ENCODE measurements around the gene DAPK2.

DAPK2 gene

DNA sequence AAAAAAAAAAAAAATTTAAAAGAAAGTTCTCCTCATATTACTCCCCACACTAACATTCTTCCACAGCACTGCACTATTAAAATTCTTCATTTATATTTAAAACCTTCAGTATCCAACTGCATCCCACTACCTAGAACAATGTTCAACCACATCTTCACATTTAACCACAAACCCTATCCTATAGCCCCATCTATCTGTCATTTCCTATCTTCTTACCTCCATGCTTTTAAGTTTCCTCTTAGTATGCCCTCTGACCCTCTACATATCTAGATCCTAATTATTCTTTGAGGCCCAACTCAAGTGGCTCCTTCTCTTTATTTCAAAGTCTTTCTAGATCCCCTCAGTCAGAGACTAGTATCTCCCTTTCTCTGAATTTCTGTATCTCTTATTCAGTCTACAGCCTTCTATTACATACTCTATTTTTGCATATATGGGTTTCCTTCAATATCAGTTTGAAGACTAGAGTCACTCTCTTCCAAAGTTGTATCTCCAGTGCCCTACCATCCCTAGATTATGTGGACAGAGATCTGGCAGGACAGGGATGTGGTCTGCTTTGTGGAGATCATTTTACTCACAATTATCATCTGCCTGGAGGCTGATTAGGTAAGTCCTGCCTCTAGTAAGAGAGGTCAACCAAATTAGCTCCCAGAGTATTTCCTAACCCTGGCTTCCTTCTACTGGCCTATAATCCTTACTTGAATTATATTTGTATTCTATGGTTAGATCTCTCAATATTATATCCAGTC lies 46.0 kb upstream of the DAPK2 start:
- Histone ChIP-seq H4K12ac (ENCODE audit: low read depth, low read length) (no peak overlapping the region), H4K91ac (ENCODE audit: low read depth, low read length) (no peak overlapping the region), H3K36me3 (ENCODE audit: control insufficient read depth in 1 of 2, insufficient read depth in 2 of 2, low read length in 2 of 2) (peaks cover 1 to 5% of the 10 kb centered on the region in 2 experiments), H3K18ac (ENCODE audit: low read length) (no peak overlapping the region), H3K4ac (ENCODE audit: low read depth, low read length) (no peak overlapping the region), H3K4me2 (ENCODE audit: low read length) (no peak overlapping the region), H3K79me2 (ENCODE audit: control insufficient read depth, insufficient read depth, low read length, poor library complexity) (peaks cover 6% of the 10 kb centered on the region), H3K23ac (ENCODE audit: low read length) (no peak overlapping the region), H2BK12ac (ENCODE audit: low read length) (no peak overlapping the region), H2BK120ac (ENCODE audit: insufficient read depth, low read length, poor library complexity) (no peak overlapping the region), H3K4me1 (ENCODE audit: control insufficient read depth in 1 of 2, insufficient read depth in 2 of 2, low read length in 2 of 2) (peaks cover 2 to 12% of the 10 kb centered on the region in 2 experiments), H3K9me3 (ENCODE audit: insufficient read depth, low read depth, low read length) (no peaks in the 10 kb centered on the region), H4K8ac (ENCODE audit: low read depth, low read length) (no peak overlapping the region), H3K14ac (ENCODE audit: low read length) (no peak overlapping the region), H2AFZ (ENCODE audit: insufficient read depth, low read length, poor library complexity) (no peak overlapping the region), H3K4me3 (ENCODE audit: low read depth, low read length) (no peak overlapping the region), H3K27me3 (ENCODE audit: insufficient read depth, low read length) (no peaks in the 10 kb centered on the region), H3K9ac (ENCODE audit: low read length) (no peak overlapping the region), H3K27ac (ENCODE audit: low read depth, low read length) (no peak overlapping the region), H2BK5ac (ENCODE audit: low read depth, low read length, poor library complexity) (no peak overlapping the region), H2AK5ac (ENCODE audit: low read length) (no peak overlapping the region), H3K79me1 (ENCODE audit: low read length) (no peaks in the 10 kb centered on the region)
- DNase-seq = no peak

DNA sequence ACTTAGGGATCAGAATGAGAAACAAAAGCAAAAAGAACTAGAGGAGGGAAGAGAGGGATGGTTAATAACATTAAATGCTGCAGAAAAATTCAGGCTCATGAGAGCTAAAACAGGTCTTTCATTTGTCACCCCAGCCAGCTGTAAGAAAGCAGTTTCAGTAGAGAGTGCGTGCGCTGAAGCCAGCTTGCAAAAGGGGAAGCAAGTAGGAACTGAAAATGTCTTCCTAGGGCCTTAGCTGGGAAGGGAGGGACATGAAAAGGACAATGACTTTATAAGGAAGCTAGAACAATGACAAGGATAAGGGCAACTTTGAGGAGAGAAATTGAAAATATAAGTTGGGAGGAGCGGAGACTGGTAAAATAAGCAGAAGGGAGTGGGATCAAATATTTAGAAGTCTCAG lies 44.2 kb upstream of the DAPK2 start:
- H3K79me1 ChIP-seq (ENCODE audit: low read length) = no peaks in the 10 kb centered on the region
- no peak overlapping the region for H4K8ac ChIP-seq (ENCODE audit: low read depth, low read length)
- H3K36me3 ChIP-seq (ENCODE audit: control insufficient read depth in 1 of 2, insufficient read depth in 2 of 2, low read length in 2 of 2) = peaks cover 2 to 5% of the 10 kb centered on the region in 2 experiments
- no peak for DNase-seq
- H3K9me3 ChIP-seq (ENCODE audit: insufficient read depth, low read depth, low read length) = no peaks in the 10 kb centered on the region
- H3K23ac ChIP-seq (ENCODE audit: low read length) = no peak overlapping the region
- no peak overlapping the region for H2AK5ac ChIP-seq (ENCODE audit: low read length)
- no peak overlapping the region for H4K91ac ChIP-seq (ENCODE audit: low read depth, low read length)
- no peak overlapping the region for H2AFZ ChIP-seq (ENCODE audit: insufficient read depth, low read length, poor library complexity)
- H2BK12ac ChIP-seq (ENCODE audit: low read length) = no peak overlapping the region
- no peak overlapping the region for H3K14ac ChIP-seq (ENCODE audit: low read length)
- H2BK5ac ChIP-seq (ENCODE audit: low read depth, low read length, poor library complexity) = no peak overlapping the region
- H3K27ac ChIP-seq (ENCODE audit: low read depth, low read length) = no peak overlapping the region
- no peaks in the 10 kb centered on the region for H3K27me3 ChIP-seq (ENCODE audit: insufficient read depth, low read length)
- H3K9ac ChIP-seq (ENCODE audit: low read length) = no peak overlapping the region
- peaks cover 2 to 6% of the 10 kb centered on the region in 2 experiments for H3K4me1 ChIP-seq (ENCODE audit: control insufficient read depth in 1 of 2, insufficient read depth in 2 of 2, low read length in 2 of 2)
- no peak overlapping the region for H4K12ac ChIP-seq (ENCODE audit: low read depth, low read length)
- no peak overlapping the region for H3K18ac ChIP-seq (ENCODE audit: low read length)
- no peak overlapping the region for H3K4me2 ChIP-seq (ENCODE audit: low read length)
- H3K79me2 ChIP-seq (ENCODE audit: control insufficient read depth, insufficient read depth, low read length, poor library complexity) = peaks cover 3% of the 10 kb centered on the region
- WGBS (ENCODE audit: extremely low coverage, insufficient coverage, insufficient read length) = no CpG with 5 or more reads among the region's 3 CpGs
- H3K4ac ChIP-seq (ENCODE audit: low read depth, low read length) = no peak overlapping the region
- no peak overlapping the region for H2BK120ac ChIP-seq (ENCODE audit: insufficient read depth, low read length, poor library complexity)
- H3K4me3 ChIP-seq (ENCODE audit: low read depth, low read length) = no peak overlapping the region

GRCh38 chr15:64089543-64090280 lies 43.4 kb upstream of the DAPK2 start:
- Histone ChIP-seq H4K12ac (ENCODE audit: low read depth, low read length) (no peak overlapping the region), H3K9me3 (ENCODE audit: insufficient read depth, low read depth, low read length) (no peaks in the 10 kb centered on the region), H3K27ac (ENCODE audit: low read depth, low read length) (no peak overlapping the region), H3K79me1 (ENCODE audit: low read length) (no peaks in the 10 kb centered on the region), H3K36me3 (ENCODE audit: control insufficient read depth in 1 of 2, insufficient read depth in 2 of 2, low read length in 2 of 2) (peaks cover 3 to 7% of the 10 kb centered on the region in 2 experiments), H2AFZ (ENCODE audit: insufficient read depth, low read length, poor library complexity) (no peak overlapping the region), H2AK5ac (ENCODE audit: low read length) (no peak overlapping the region), H3K18ac (ENCODE audit: low read length) (no peak overlapping the region), H4K8ac (ENCODE audit: low read depth, low read length) (no peak overlapping the region), H3K27me3 (ENCODE audit: insufficient read depth, low read length) (no peaks in the 10 kb centered on the region), H3K79me2 (ENCODE audit: control insufficient read depth, insufficient read depth, low read length, poor library complexity) (peaks cover 3% of the 10 kb centered on the region), H2BK12ac (ENCODE audit: low read length) (no peak overlapping the region), H2BK5ac (ENCODE audit: low read depth, low read length, poor library complexity) (no peak overlapping the region), H3K23ac (ENCODE audit: low read length) (no peak overlapping the region), H3K4me3 (ENCODE audit: low read depth, low read length) (no peak overlapping the region), H2BK120ac (ENCODE audit: insufficient read depth, low read length, poor library complexity) (no peak overlapping the region), H3K14ac (ENCODE audit: low read length) (no peak overlapping the region), H3K4me1 (ENCODE audit: control insufficient read depth in 1 of 2, insufficient read depth in 2 of 2, low read length in 2 of 2) (peaks cover 0 to 6% of the 10 kb centered on the region in 2 experiments), H4K91ac (ENCODE audit: low read depth, low read length) (no peak overlapping the region), H3K4me2 (ENCODE audit: low read length) (no peak overlapping the region), H3K4ac (ENCODE audit: low read depth, low read length) (no peak overlapping the region), H3K9ac (ENCODE audit: low read length) (no peak overlapping the region)
- WGBS (ENCODE audit: extremely low coverage, insufficient coverage, insufficient read length) = no CpG with 5 or more reads among the region's 12 CpGs
- DNase-seq = peak in 1 of 2 donors; percentile 14

GRCh38 chr15:64082757-64083156 lies 36.5 kb upstream of the DAPK2 start:
- Histone ChIP-seq H3K27me3 (ENCODE audit: insufficient read depth, low read length) (no peaks in the 10 kb centered on the region), H3K4me3 (ENCODE audit: low read depth, low read length) (no peak overlapping the region), H3K4me2 (ENCODE audit: low read length) (no peak overlapping the region), H2BK12ac (ENCODE audit: low read length) (no peak overlapping the region), H4K8ac (ENCODE audit: low read depth, low read length) (no peak overlapping the region), H3K27ac (ENCODE audit: low read depth, low read length) (no peak overlapping the region), H3K4me1 (ENCODE audit: control insufficient read depth in 1 of 2, insufficient read depth in 2 of 2, low read length in 2 of 2) (no peaks in the 10 kb centered on the region), H3K79me2 (ENCODE audit: control insufficient read depth, insufficient read depth, low read length, poor library complexity) (no peaks in the 10 kb centered on the region), H3K79me1 (ENCODE audit: low read length) (no peaks in the 10 kb centered on the region), H2AK5ac (ENCODE audit: low read length) (no peak overlapping the region), H3K4ac (ENCODE audit: low read depth, low read length) (no peak overlapping the region), H2BK120ac (ENCODE audit: insufficient read depth, low read length, poor library complexity) (no peak overlapping the region), H3K9me3 (ENCODE audit: insufficient read depth, low read depth, low read length) (no peaks in the 10 kb centered on the region), H4K12ac (ENCODE audit: low read depth, low read length) (no peak overlapping the region), H3K36me3 (ENCODE audit: control insufficient read depth in 1 of 2, insufficient read depth in 2 of 2, low read length in 2 of 2) (peaks cover 5 to 6% of the 10 kb centered on the region in 2 experiments), H2BK5ac (ENCODE audit: low read depth, low read length, poor library complexity) (no peak overlapping the region), H4K91ac (ENCODE audit: low read depth, low read length) (no peak overlapping the region), H2AFZ (ENCODE audit: insufficient read depth, low read length, poor library complexity) (no peak overlapping the region), H3K23ac (ENCODE audit: low read length) (no peak overlapping the region), H3K14ac (ENCODE audit: low read length) (no peak overlapping the region), H3K9ac (ENCODE audit: low read length) (no peak overlapping the region), H3K18ac (ENCODE audit: low read length) (no peak overlapping the region)
- DNase-seq = no peak
- no CpG with 5 or more reads among the region's 3 CpGs for WGBS (ENCODE audit: extremely low coverage, insufficient coverage, insufficient read length)
